GM19397 (cell line): ENCODE data around the gene PMP22.
"Not testable (repeated sequence)": the region's sequence is repeated elsewhere in the genome, so short reads cannot be mapped to it uniquely, and the experiment has no call there.

Experiments
- ATAC-seq: cut with Tn5 transposase; IDR thresholded peaks from one replicate; pipeline ENCODE4 v1.9.1; 2021; ENCODE audit warnings: mild to moderate bottlenecking, moderate library complexity; ENCODE audit not compliant: unreplicated experiment

Gene PMP22

GRCh38 chr17:15220785-15221184, 44.3 kb downstream of the PMP22 start:
- no peak for ATAC-seq

- ATAC-seq: no peak
These were observed 48.6 kb downstream of the PMP22 start for GRCh38 chr17:15216481-15216880.

GRCh38 chr17:15213381-15214087, 51.6 kb downstream of the PMP22 start:
- ATAC-seq: no peak

- ATAC-seq: no peak
These were observed 54.9 kb downstream of the PMP22 start for GRCh38 chr17:15210247-15210646.

GRCh38 chr17:15203062-15203461, 62.1 kb downstream of the PMP22 start:
- not testable (repeated sequence) for ATAC-seq

GRCh38 chr17:15200574-15200973, 64.6 kb downstream of the PMP22 start:
- ATAC-seq: not testable (repeated sequence)

- ATAC-seq: no peak
These were observed 67.9 kb downstream of the PMP22 start for GRCh38 chr17:15197229-15197628.

GRCh38 chr17:15194859-15195277, 70.3 kb downstream of the PMP22 start:
- ATAC-seq: no peak

- ATAC-seq: no peak
These were observed 79.5 kb downstream of the PMP22 start for GRCh38 chr17:15185625-15185991.

GRCh38 chr17:15184872-15185624, 80.1 kb downstream of the PMP22 start:
- ATAC-seq: no peak

GRCh38 chr17:15181816-15182215, 83.3 kb downstream of the PMP22 start:
- no peak for ATAC-seq

- no peak for ATAC-seq
These were observed 83.8 kb downstream of the PMP22 start for GRCh38 chr17:15181333-15181732.

GRCh38 chr17:15180121-15180561, 85.0 kb downstream of the PMP22 start:
- no peak for ATAC-seq
